GM12874 (cell line): ENCODE results near the gene RAB33A.

ENCODE experiments used
- CTCF ChIP-seq: IDR thresholded peaks from 2 replicates; pipeline ENCODE4 v1.5.1; 2011; ENCODE audit warnings: low read depth, mild to moderate bottlenecking, control low read depth, low read length, moderate library complexity; ENCODE audit not compliant: insufficient read depth

The RAB33A gene

DNA sequence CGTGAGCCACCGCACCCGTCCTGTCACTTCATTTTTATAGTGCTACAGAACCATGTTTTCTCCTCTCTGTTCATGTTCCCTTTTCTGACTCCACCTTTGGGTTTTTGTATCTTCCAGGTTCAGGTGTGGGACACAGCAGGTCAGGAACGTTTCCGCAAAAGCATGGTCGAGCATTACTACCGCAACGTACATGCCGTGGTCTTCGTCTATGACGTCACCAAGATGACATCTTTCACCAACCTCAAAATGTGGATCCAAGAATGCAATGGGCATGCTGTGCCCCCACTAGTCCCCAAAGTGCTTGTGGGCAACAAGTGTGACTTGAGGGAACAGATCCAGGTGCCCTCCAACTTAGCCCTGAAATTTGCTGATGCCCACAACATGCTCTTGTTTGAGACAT is 12.4 kb downstream of the RAB33A start:
- no peak for TF ChIP-seq CTCF

DNA sequence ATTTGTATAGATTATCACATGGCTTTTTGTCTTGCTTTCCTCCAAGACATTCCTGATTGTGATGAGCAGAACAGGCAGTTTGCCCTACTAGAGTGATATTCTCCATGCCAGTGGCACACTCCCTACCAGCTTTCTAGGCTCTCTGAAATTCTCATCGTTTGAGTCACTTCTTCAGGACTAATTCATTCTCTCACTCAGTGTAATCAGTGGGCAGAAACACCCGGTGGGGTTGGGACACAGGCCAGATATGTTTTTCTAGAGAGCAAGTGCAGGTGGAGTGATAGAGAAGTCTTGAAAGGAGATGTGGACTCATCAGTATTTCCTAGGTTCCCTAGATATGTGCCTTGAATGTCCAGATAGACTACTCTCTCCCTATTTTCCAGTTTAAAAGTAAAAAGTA is 13.1 kb downstream of the RAB33A start:
- no peak for TF ChIP-seq CTCF

DNA sequence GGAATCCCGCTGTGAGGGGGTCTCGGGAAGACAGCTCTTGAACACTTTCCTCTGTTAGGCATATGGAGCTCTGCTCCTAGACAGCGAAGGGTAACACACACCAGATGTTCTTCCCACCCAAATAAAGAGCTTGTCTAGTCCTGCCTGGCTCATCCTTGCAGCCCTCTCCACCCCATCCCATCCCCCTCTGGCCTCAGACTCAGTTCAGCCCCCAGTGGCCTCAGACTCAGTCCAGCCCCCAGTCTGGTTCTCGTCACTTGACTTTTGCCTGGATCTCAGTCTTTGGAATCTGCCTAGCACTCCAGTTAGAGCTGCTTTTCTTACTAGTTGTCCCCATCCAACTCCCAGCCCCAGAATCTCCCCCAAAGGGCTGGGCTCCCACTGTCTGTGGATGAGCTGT is 14.9 kb downstream of the RAB33A start:
- TF ChIP-seq CTCF: no peak

GRCh38 chrX:130190801-130191200 is 19.0 kb downstream of the RAB33A start:
- TF ChIP-seq CTCF: no peak

DNA sequence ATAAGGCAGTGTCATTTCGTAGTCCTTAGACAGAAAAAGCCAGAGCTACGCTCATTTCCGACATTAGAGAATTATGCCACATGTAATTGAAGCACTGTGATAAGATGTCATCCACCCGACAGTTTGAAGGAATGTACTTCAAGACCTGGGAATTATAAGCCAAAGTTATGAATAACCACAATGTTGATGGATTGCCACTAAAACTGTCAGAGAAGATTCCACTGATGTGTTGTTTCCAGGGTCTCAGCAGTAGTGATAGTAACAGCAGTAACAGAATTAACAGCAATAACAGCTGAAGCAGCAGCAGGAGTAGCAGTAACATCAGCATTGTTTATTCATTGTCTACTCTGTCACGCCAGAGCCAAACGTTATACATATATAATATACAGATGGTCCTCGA is 24.7 kb downstream of the RAB33A start:
- TF ChIP-seq CTCF: no peak

DNA sequence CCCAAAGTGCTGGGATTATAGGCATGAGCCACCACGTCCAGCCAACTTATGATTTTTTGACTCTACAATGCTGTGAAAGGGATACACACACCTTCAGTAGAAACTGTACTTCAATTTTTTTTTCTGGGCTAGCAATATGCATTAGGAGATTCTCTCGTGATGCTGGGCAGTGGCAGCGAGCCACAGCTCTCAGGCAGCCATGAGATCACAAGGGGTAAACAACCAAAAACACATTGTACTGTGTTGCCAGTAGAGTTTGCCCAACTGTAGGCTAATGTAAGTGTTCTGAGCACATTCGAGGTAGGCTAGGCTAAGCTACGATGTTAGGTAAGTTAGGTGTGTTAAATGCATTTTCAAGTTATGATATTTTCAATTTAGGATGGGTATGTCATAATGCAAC is 25.7 kb downstream of the RAB33A start:
- no peak for TF ChIP-seq CTCF

DNA sequence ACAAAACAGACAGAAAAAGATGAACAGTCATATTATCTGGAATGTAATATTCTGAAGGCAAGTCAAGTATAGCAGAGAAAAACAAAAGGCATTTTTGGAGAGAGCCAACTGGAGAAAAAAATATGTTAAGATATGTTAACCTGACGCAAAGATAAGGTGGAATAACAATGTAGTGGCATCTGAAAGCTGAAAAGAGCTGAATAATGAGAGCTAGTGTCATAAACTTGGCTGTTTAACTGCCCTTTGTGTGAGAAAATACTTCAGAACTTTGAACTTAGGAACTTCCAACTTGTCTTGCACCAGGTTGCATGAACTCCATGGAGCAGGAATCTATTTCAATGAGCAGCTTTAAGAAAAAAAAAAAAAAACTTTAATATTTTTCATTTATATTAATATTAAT is 32.9 kb downstream of the RAB33A start:
- TF ChIP-seq CTCF: no peak
